ENCODE results near the gene IRF3.
"Not testable (repeated sequence)": the region's sequence is repeated elsewhere in the genome, so short reads cannot be mapped to it uniquely, and the experiment has no call there.

Gene IRF3

GRCh38 chr19:49626226-49626625 is 39.4 kb downstream of the IRF3 start:
- DNase-seq: no peak

- no peak for DNase-seq
Measured at GRCh38 chr19:49624967-49625910, 40.4 kb downstream of the IRF3 start.

DNA sequence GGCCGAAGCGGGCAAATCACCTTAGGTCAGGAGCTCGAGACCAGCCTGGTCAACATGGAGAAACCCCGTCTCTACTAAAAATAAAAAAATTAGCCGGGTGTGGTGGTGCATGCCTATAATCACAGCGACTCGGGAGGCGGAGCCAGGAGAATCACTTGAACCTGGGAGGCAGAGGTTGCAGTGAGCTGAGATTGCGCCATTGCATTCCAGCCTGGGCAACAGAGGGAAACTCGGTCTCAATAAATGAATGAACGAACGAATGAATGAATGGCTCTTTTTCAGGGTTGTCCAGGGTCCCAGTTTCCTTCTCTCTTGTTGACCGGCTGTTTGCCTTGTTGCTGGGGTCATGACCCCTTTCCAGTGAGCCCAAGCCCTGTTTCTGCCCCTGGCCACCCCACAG is 47.8 kb downstream of the IRF3 start:
- DNase-seq: not testable (repeated sequence)

DNA sequence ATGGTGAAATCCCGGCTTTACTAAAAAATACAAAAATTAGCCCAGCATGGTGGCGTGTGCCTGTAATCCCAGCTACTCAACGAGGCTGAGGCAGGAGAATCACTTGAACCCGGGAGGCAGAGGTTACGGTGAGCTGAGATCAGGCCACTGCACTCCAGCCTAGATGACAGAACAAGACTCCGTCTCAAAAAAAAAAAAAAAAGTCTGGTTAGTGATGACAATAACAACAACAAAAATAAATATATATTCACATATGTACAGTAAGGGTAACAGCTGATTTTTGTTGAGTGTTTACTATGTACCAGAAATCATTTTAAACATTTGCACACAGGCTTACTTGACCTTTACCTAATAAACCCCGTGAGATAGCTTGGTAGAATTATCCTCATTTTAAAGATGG is 48.7 kb downstream of the IRF3 start:
- no peak for DNase-seq

GRCh38 chr19:49616532-49616931 is 49.1 kb downstream of the IRF3 start:
- no peak for DNase-seq

- no peak for DNase-seq
Measured at GRCh38 chr19:49615861-49616260, 49.8 kb downstream of the IRF3 start.

DNA sequence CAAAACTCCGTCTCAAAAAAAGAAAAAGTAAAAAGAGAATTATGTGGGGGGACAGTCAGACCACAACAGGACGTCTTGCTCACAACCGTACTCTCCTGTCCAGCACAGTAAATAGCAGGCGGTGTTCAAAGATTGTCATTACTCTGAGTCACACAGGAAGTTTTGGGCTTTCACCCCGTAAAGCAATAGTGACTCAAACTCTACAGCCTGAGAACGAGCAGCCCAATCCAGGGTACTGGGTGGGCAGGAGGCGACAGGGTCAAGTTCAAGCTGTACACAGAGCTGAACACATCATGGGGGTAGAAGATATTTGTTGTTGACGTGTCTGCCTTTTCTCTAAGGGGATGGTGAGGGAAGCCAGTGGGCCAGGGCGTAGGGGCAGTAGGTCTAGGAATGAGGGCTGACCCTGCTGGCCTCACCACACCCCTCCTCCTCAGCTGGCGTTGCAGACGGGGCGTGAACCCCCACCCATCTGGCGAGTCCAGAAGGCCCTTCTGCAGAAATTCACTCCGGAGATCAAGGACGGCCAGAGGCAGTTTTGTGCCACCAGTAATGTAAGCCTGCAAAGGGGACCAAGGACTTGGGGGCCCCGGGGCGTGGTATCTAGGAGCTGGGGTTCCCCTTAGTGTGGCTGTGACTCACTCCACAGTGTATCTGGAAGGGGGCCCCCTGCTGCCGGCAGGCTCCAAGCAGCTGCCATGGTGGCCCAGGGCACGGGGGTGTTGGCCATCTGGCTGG is 51.4 kb downstream of the IRF3 start:
- no peak for DNase-seq

DNA sequence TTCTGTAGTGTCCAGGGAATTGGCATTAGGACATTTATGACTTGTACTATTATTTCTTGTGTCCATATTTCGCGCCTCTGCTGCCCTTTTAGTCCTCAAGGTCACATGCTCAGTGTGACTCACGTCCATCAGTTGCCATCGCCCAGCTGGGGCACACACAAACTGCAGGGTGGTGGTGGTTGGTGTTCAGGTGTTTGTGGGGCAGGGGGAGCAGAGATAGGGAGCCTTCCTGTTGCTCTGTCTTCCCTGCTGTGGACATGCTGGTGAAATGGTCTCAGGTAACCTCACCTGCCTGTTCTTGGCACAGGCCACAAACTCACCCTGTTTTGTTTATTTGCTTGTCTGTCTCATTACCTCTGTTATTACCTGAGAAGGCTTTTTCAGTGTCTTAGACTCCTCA is 52.3 kb downstream of the IRF3 start:
- no peak for DNase-seq

Data from nucleus accumbens (tissue), 56 donors.